Stimulated activated naive CD8-positive, alpha-beta T cell treated with anti-CD3 and anti-CD28 coated beads, Interleukin-15, Interleukin-2, amounts not matched to agents 100 ng/mL and 50 ng/mL, for 24 hours (primary cell): ENCODE data around the gene COL4A5.
A peak's percentile ranks its signal among the peaks of the same experiment; 100 is the strongest.
"Not testable (repeated sequence)": the region's sequence is repeated elsewhere in the genome, so short reads cannot be mapped to it uniquely, and the experiment has no call there.

Experiments used
- H3K27ac Mint-ChIP-seq: one replicate; pipeline ENCODE4 v1.8.0; 2021; ENCODE audit warnings: mild to moderate bottlenecking, mixed read lengths
- H3K27me3 Mint-ChIP-seq: one replicate; pipeline ENCODE4 v1.8.0; 2021; ENCODE audit warnings: mixed read lengths
- H3K36me3 Mint-ChIP-seq: one replicate; pipeline ENCODE4 v1.8.0; 2021; ENCODE audit warnings: low read depth, mixed read lengths
- H3K4me1 Mint-ChIP-seq: one replicate; pipeline ENCODE4 v1.8.0; 2021; ENCODE audit warnings: low read depth, mixed read lengths
- H3K4me3 Mint-ChIP-seq: one replicate; pipeline ENCODE4 v1.8.0; 2021; ENCODE audit warnings: mild to moderate bottlenecking, mixed read lengths
- H3K9me3 Mint-ChIP-seq: one replicate; pipeline ENCODE4 v1.8.0; 2021; ENCODE audit warnings: mixed read lengths

The COL4A5 gene

DNA sequence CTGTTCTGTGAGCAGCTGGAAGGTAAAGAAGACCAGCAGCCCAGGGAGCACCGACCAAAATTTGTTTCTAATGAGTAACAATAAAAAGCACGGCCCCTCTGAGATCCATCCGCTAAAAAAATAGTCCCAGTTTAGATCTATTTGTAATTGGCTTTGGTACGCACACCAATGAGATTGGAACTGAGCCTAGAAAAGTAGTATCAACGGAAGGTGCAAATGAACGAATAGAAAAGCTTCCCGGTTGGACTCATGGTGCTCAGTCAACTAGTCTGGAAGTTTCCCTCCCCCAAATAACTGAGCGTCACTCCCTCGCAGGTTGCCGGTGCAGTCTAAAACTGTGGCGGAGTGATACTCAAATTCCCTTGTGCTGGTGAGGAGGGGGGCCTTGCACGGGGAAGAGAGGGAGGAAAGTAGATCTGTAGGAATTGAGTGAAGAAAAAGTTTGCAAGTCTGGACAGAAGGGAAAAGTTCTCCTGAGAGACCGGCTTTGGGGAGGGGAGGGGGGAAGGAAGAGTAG, at the start of gene COL4A5:
TSS of gene COL4A5 (plus strand) at position 413 of the 517 bp plus-strand sequence. CDS start 288 bp downstream, outside the sequence.
- no peak within 1 kb of the TSS for H3K27ac Mint-ChIP-seq
- no peaks in the 10 kb centered on the region for H3K36me3 Mint-ChIP-seq
- H3K4me1 Mint-ChIP-seq, result no peaks in the 10 kb centered on the region
- H3K4me3 Mint-ChIP-seq, result peak within 1 kb of the TSS; percentile 42
- H3K27me3 Mint-ChIP-seq, result peaks cover 16% of the 10 kb centered on the region
- H3K9me3 Mint-ChIP-seq, result no peaks in the 10 kb centered on the region

DNA sequence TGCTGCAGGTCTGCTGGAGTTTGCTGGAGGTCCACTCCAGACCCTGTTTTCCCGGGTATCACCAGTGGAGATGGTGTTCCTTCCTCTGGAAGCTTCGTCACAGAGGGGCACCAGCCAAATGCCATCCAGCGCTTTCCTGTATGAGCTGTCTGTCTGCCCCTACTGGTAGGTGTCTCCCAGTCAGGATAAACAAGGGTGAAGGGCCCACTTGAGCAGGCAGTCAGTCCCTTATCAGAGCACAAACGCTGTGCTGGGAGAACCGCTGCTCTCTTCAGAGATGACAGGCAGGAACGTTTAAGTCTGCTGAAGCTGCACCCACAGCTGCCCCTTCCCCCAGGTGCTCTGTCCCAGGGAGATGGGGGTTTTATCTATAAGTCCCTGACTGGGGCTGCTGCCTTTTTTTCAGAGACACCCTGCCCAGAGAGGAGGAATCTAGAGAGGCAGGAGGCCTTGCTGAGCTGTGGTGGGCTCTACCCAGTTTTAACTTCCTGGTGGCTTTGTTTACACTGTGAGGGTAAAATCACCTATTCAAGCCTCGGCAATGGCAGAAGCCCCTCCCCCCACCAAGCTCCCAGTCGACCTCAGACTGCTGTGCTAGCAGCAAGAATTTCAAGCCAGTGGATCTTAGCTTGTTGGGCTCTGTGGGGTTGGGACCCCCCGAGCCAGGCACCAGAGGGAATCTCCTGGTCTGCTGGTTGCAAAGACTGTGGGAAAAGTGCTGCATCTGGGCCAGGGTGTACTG, 48.5 kb upstream of the COL4A5 start:
- not testable (repeated sequence) for H3K27ac Mint-ChIP-seq, H3K4me3 Mint-ChIP-seq, H3K9me3 Mint-ChIP-seq, H3K27me3 Mint-ChIP-seq, H3K4me1 Mint-ChIP-seq, H3K36me3 Mint-ChIP-seq

DNA sequence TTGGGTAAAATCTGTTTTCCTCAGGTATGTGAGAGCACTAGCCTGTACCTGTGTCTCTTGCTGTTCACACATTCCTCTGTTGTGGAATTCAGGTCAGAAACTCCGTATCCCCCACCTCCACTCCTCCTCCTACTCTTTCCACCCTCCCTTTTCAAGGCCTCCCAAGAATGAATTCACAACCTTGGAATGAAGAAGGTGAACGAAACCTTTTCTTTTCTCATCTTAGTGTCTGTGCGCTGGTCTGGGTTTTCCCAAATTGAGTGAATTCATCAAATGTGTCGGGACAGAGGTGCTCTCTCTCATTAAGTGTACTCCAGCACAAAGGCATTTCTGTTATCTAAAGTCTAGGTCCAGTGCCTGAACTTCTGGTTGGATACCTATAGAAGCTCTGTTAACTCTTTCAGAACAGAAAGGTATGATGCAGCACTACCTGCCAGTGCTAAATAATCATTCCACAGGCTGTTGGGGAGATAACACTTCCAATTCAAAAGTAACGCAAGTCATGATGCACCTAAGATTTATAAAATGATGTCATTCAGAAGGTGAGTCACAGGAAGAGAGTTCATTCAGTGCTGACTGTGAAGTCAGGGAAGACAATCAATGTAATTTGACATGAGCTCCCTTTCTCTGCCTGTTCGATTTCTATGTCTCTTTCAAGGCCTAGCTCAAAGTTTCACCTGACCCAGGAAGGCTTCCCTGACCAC, 43.3 kb upstream of the COL4A5 start:
- H3K27ac Mint-ChIP-seq, result no peak overlapping the region
- H3K27me3 Mint-ChIP-seq, result no peaks in the 10 kb centered on the region
- no peaks in the 10 kb centered on the region for H3K4me1 Mint-ChIP-seq
- no peaks in the 10 kb centered on the region for H3K36me3 Mint-ChIP-seq
- H3K4me3 Mint-ChIP-seq, result no peak overlapping the region
- no peaks in the 10 kb centered on the region for H3K9me3 Mint-ChIP-seq

DNA sequence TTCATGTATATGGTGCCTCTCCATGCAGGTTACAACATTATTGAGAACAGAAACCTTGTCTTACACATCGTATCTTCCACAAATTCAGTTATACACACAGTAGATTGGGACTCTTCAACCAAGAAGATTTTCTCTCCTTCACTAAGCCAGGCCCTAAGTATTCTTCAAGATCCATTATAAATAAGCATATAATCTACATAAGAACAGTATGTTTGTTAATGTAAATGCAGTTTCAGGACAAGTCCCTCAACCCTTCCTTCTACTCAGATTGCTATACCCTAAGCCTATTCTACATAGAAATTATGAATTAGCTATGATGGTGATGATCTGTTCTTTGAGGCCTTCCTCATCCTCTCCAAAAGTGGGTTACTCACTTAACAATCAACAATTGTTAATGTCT, 42.7 kb upstream of the COL4A5 start:
- Mint-ChIP-seq H3K27ac (no peak overlapping the region), H3K4me3 (no peak overlapping the region), H3K9me3 (no peaks in the 10 kb centered on the region), H3K36me3 (no peaks in the 10 kb centered on the region), H3K4me1 (no peaks in the 10 kb centered on the region), H3K27me3 (no peaks in the 10 kb centered on the region)

DNA sequence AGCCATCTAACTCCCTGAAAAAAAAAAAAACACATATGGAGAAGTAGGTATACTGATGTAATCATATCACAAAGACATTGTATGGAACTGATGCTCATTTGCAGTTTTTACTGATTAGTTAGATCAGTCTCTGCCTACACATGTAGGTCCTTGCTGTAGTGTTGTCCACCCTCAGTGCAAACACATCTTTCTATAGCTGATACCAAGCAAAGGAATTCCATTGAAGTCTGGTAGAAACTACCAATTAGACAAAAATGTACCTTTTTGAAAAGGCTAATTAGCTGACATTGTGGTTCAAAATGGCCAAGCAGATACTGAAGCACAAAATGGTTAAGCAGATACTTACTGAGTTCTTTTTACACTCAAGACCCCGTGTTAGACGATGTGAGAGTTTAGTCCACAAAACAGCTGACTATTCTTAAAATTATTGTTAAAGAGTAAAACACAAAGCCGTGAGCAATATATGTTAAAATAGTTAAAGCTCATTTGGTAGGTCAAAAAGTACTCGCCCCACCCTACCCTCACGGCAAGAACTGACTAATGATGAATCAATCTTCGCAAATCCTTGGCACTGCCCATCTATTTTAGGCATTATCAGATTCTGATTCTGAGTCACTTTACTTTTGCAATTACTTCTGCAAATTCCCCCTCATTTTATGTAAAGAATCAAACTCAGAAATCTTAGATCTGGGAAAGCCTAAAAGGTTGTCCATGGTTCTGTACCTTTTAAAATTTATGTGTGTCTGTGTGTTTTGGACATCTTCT, 41.8 kb upstream of the COL4A5 start:
- Mint-ChIP-seq H3K9me3 (no peaks in the 10 kb centered on the region), H3K4me1 (no peaks in the 10 kb centered on the region), H3K4me3 (no peak overlapping the region)

DNA sequence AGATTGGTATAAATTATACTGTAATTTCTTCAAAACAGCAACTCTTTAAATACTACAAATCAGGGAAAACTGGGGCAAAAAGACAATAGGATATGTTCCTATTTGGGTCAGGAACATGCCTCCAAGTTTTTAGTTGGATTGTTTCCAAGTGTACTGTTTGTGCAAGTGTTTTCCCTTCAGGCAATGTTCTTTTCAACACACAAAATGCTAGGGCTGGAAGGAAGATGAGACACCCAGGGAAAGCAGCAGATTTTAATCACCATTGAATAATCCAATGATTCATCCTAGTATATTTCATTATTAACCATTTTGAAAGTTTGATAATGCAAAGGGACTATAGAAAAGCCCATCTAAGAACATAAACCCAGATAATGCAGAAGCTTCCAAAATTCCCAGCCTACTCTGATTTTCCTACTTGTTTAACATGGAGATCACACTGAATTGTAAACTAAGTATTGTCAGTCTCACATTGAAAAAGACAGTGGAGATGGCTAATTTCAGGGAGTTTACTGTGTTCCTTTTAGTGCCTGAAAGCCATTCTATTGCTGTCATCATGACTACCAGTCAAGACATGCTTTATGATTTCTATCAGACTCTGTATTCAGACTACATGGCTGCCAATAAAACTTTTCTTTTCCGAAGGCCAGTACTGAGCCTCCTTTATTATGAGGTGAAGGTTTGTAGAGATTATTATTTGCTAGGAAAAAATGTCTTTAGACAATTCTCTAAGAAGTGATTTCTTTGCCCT, 40.0 kb upstream of the COL4A5 start:
- Mint-ChIP-seq H3K36me3 (no peaks in the 10 kb centered on the region), H3K9me3 (no peaks in the 10 kb centered on the region), H3K4me3 (no peak overlapping the region), H3K27me3 (no peaks in the 10 kb centered on the region), H3K27ac (no peak overlapping the region), H3K4me1 (no peaks in the 10 kb centered on the region)

More for the DNA sequence above, 41.8 kb upstream of the COL4A5 start:
- no peaks in the 10 kb centered on the region for H3K27me3 Mint-ChIP-seq
- no peak overlapping the region for H3K27ac Mint-ChIP-seq
- H3K36me3 Mint-ChIP-seq, result no peaks in the 10 kb centered on the region

DNA sequence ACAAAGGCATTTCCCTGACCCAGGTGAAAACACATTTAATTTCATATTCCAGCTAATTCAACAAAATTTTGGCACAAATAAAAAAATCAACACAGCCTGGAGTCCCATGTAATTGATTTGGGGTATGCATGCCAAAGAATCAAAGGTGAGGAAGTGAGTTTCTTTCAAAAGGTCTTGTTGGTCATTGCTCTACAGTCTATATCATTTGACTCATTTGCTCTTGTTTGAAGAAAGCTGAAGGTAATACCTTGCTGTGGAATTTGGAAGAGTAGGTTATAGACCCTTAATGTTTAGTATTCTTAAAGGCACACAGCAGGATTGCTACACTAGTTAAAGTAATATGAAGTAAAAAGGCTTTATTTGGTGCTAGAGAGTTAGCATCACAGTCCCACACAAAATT, 26.9 kb upstream of the COL4A5 start:
- Mint-ChIP-seq H3K9me3 (no peaks in the 10 kb centered on the region), H3K27me3 (no peaks in the 10 kb centered on the region), H3K27ac (no peak overlapping the region), H3K4me1 (no peaks in the 10 kb centered on the region), H3K36me3 (no peaks in the 10 kb centered on the region), H3K4me3 (no peak overlapping the region)

DNA sequence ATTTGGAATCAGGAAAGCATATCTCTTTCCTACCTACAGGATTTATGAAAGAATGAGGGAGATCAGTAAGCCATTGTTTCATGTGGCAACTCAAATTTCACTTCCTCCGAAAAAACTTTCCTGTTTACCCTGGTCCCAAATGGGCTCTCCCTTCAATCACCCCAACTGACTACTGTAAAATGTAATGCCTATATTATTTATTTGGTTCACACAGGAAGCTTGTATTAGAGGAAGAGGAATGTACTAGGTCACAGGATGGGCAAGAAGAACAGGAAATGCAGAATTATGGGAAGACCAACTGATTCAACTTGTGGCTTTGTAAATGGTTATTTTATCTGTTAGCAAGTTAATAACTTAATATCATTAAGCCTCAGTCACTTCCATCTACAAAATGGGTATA, 24.5 kb upstream of the COL4A5 start:
- H3K27me3 Mint-ChIP-seq, result no peaks in the 10 kb centered on the region
- no peak overlapping the region for H3K27ac Mint-ChIP-seq
- H3K4me1 Mint-ChIP-seq, result no peaks in the 10 kb centered on the region
- H3K4me3 Mint-ChIP-seq, result no peak overlapping the region
- no peaks in the 10 kb centered on the region for H3K36me3 Mint-ChIP-seq
- no peaks in the 10 kb centered on the region for H3K9me3 Mint-ChIP-seq

DNA sequence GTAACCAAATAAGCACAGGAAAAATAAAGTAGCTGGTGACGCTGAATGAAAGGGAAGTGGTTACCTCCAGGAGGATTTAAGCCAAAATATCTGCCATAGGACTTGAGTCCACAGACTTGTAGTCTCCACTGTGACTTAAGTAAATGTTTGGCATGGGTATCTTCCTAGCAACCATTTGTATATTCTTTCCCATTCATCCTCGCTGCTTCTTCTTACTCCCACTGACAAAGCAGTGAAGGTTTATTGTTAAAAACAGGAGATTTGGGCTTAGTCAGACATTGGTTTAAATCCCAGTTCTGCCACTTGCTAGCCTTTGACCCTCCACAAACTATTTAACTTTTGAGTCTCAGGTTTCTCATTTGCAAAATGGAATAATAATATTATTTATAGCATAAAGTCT, 23.7 kb upstream of the COL4A5 start:
- Mint-ChIP-seq H3K36me3 (no peaks in the 10 kb centered on the region), H3K27me3 (no peaks in the 10 kb centered on the region), H3K27ac (no peak overlapping the region), H3K9me3 (no peaks in the 10 kb centered on the region), H3K4me1 (no peaks in the 10 kb centered on the region), H3K4me3 (no peak overlapping the region)

DNA sequence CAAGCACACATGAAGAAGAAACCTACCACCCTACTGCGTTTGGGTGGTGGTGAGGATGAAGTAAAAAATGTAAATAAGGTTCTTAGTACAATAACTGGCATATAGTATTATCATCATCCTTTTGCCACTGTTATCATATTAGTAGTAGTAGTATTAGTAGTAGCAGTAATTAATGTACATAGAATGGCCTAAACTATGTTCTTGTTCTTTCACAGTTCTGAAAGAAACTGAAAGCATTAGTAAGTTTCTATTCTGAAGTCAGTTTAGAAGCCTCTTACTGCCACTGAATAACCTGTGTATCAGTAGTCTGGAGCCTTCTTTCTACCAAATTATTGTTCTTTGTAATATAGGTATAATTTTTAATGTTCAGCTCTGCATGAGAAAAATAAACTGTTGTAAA, 22.4 kb upstream of the COL4A5 start:
- H3K9me3 Mint-ChIP-seq, result no peaks in the 10 kb centered on the region
- H3K4me3 Mint-ChIP-seq, result no peak overlapping the region
- H3K36me3 Mint-ChIP-seq, result no peaks in the 10 kb centered on the region

DNA sequence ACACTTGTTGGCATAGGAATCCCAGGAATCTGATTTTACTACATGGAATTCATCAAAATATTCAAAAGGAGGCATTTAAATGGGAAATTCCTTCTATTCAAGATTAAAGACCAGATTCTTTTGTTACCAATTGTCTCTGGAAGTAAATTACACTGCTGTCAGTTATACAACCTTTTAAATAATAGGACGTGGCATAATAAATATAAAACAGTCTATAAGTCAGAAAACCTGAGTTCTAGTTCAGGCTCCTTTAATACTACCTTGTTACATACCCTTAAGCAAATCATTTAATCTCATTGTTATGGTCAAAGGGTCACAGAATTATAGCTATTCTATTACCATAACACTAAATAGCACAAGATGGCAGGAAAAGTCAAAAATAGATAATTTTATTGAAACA, 20.2 kb upstream of the COL4A5 start:
- Mint-ChIP-seq H3K36me3 (no peaks in the 10 kb centered on the region), H3K4me1 (no peaks in the 10 kb centered on the region), H3K27ac (no peak overlapping the region), H3K9me3 (no peaks in the 10 kb centered on the region), H3K27me3 (no peaks in the 10 kb centered on the region), H3K4me3 (no peak overlapping the region)

More for the DNA sequence above, 22.4 kb upstream of the COL4A5 start:
- Mint-ChIP-seq H3K27ac (no peak overlapping the region), H3K4me1 (no peaks in the 10 kb centered on the region), H3K27me3 (no peaks in the 10 kb centered on the region)

DNA sequence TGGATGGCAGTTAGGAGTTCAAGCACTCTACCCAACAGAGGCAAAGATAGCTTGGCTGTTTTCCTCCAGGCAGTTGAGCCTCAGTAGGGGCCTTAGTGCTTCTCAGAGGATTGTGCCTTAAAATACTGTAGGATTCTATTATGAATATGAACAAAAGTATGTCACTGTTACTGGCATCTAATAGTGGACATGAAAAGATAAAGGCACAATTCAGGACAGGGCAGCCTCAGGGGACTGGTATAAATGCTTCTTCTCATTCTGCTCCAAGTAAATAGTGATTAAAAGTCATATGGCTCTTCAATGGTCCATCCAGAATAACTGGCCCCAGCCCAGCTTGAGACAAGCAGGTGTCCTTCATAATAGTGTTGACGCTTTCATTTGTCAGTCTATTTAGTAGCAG, 19.2 kb upstream of the COL4A5 start:
- Mint-ChIP-seq H3K36me3 (no peaks in the 10 kb centered on the region), H3K4me3 (no peak overlapping the region), H3K9me3 (no peaks in the 10 kb centered on the region), H3K27me3 (no peaks in the 10 kb centered on the region), H3K4me1 (no peaks in the 10 kb centered on the region), H3K27ac (no peak overlapping the region)

DNA sequence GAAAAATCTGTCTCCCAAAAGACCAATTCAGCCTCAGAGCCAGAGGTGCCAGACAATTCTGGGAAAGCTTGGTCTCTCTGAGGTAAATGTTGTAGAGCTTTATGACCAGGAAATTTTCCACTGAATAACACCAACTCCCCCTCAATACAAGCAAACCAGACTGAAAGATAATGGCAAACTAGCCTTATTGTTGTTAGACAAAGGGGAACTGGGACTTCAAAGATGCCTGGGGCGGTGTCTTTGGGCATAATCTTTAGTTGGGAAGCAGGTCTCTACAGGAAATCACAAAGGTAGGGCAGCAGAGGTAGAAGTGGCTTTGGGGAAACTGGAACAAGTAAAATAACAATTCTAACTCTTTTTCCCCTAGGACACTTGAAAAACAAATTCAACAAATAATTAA, 13.4 kb upstream of the COL4A5 start:
- Mint-ChIP-seq H3K27me3 (no peaks in the 10 kb centered on the region), H3K4me1 (no peaks in the 10 kb centered on the region), H3K4me3 (no peak overlapping the region), H3K9me3 (no peaks in the 10 kb centered on the region), H3K27ac (no peak overlapping the region), H3K36me3 (no peaks in the 10 kb centered on the region)

DNA sequence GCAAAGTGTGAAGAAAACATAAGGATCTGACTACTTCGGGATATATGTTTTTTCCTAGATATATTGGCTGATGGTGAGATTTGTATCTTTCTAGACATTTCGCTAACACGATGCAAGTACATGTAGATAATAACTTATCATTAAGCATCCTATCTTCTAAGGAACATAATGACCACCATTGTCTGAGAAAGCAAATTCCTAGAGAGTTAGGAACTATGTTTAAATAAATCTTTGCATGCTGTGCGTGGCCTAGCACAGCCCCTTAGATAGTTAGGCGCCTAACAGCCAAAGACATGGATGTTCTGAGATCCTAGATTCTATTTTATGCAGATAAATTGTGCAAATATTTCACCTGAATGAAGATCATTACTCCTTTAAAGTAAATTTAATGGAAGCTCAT, 4.4 kb upstream of the COL4A5 start:
- H3K36me3 Mint-ChIP-seq, result no peaks in the 10 kb centered on the region
- H3K4me3 Mint-ChIP-seq, result no peak overlapping the region
- peaks cover 6% of the 10 kb centered on the region for H3K27me3 Mint-ChIP-seq
- no peaks in the 10 kb centered on the region for H3K4me1 Mint-ChIP-seq
- H3K9me3 Mint-ChIP-seq, result no peaks in the 10 kb centered on the region
- no peak overlapping the region for H3K27ac Mint-ChIP-seq
